Activated T-helper 1 cell treated with Interleukin-2 at 50 U/mL for 16 hours (primary cell): Measurements from ENCODE around the gene OR5M3.

Experiments
- DNase-seq: peaks from one replicate; pipeline ENCODE4 v3.0.0-alpha.2; 2020; ENCODE audit warnings: low read depth

The OR5M3 gene

DNA sequence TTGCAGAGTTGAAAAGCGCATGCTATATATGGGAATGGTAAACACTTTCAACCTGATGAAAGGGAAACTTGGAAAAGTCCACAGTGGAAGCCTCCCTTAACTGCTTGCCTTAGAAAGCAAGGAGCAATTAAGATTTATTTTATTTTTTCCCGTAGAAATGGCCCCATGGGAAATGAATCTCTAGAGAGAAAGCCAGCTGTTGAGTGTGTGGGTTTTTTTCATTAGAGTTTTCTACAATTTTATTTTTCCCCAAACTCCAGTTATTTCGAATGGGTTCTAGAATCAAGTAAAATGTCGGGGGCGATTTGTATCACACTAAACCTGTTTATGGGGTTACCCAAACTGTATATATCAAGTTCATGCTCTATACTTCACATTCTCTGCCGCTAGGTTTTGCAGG, at the start of gene OR5M3:
TSS of gene OR5M3 (minus strand) at position 101 of the 400 bp plus-strand sequence. CDS start 2,855 bp downstream, outside the sequence.
- DNase-seq: no peak

- DNase-seq: no peak
Measured at GRCh38 chr11:56522008-56522407, 48.9 kb upstream of the OR5M3 start.

- DNase-seq: no peak
Measured at GRCh38 chr11:56513280-56513679, 40.1 kb upstream of the OR5M3 start.

- no peak for DNase-seq
Measured at GRCh38 chr11:56509439-56509838, 36.3 kb upstream of the OR5M3 start.

GRCh38 chr11:56497010-56497409, 23.9 kb upstream of the OR5M3 start:
- no peak for DNase-seq

GRCh38 chr11:56495117-56495516, 22.0 kb upstream of the OR5M3 start:
- no peak for DNase-seq

DNA sequence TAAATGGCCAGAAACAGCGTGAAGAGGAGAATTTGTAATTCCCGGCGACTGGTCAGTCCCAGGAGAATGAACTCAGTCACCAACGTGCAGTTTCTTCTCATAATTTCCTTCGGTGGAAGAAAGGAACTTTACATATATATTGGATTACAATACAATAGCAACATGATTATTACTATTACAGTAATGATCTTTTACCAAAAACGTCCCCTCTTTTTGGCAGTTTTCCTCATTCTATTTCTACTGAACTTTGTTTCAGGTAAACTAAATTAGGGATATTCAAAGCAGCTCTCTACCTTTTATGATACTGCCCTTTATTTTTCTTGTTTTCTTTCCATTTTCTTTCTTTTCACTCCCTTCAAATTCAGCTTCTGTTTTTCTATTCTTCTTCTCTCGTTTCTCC, 18.1 kb upstream of the OR5M3 start, which contains the start of gene OR5M8:
TSS of gene OR5M8 (minus strand) at position 101 of the 400 bp plus-strand sequence. CDS start at position 101, 0 bp downstream.
- DNase-seq: no peak

DNA sequence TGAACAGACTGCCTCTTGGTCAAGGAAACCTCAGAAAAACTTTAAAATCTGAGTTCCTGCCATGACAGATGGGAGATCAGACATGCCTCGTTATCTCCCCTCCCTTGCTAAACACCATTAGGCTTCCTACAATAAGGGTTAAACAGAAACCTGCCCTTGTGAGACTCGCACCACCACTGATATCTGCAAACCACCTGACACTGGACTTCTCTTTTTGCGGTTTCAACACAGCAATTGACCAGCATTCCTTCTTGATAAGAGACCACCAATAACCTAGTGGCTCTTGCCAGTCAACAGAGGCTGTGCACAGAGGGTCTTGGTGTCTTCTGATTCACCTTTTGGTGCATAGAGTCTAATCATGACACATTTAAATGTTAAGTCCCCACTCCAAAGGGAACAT, 13.6 kb upstream of the OR5M3 start:
- DNase-seq: no peak

- DNase-seq: no peak
Measured at GRCh38 chr11:56474729-56475235, 1.6 kb upstream of the OR5M3 start.

- DNase-seq: no peak
Measured at GRCh38 chr11:56457076-56457475, 16.1 kb downstream of the OR5M3 start.

DNA sequence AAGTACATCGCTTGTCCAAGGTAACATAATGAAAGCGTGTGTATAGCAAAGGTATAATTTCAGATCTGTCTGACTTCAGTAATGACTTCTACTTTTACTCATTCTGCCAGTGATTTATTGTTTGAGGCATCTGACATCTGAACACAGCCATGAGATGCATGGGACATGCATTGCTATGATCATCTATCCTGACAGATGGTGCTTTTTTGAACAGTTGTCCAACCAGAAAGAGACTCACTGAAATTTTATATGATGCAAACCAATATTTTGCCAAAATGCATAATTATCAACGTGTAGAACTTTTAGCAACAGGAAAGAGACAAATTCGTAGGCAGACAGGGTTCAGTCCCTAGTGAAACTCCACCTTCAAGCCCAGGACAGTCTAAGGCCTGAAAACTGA, 19.6 kb downstream of the OR5M3 start:
- no peak for DNase-seq
